Activated gamma-delta T cell treated with anti-CD3 and anti-CD28 coated beads, Interleukin-2, amount 50 U/mL, for 16 hours (primary cell): ENCODE measurements around the gene TMEM80.
A peak's percentile ranks its signal among the peaks of the same experiment; 100 is the strongest.

Source experiments
- DNase-seq: peaks from one replicate; pipeline ENCODE4 v3.0.0-alpha.2; 2020; ENCODE audit warnings: low read depth

TMEM80 gene

DNA sequence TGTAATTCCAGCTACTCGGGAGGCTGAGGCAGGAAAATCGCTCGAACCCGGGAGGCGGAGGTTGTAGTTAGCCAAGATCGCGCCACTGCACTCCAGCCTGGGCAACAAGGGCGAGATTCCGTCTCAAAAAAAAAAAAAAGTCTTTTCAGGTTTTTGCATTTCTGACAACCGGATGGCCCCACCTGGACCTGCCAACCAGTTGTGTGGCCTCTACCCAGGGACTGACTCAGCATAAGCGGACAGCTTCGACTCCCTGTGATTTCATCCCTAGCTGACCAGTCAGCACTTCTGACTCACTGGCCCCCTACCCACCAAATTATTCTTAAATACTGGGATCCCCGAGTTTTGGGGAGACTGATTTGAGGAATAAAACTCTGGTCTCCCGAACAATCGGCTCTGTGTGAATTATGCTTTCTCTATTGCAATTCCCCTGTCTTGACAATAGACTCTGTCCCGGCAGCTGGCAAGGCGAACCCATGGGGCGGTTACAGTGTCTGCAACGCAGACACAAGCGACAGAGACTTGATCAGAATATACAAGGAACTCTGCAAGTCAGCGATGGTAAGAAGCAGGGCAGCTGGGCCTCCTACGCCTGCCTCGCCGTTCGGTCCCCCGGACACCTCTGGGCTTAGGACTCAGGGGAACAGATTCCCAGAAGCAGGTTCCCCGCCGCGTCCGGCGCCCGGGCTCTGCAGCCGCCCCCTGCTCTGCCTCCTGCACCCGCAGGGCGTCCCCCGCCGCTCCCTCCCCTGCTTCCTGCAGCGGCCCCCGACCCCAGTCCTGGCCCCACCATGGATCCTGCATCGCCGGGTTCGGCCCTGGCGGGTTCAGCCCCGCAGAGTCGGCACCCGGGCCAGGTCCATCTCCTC is 50.9 kb downstream of the TMEM80 start:
- no peak for DNase-seq

DNA sequence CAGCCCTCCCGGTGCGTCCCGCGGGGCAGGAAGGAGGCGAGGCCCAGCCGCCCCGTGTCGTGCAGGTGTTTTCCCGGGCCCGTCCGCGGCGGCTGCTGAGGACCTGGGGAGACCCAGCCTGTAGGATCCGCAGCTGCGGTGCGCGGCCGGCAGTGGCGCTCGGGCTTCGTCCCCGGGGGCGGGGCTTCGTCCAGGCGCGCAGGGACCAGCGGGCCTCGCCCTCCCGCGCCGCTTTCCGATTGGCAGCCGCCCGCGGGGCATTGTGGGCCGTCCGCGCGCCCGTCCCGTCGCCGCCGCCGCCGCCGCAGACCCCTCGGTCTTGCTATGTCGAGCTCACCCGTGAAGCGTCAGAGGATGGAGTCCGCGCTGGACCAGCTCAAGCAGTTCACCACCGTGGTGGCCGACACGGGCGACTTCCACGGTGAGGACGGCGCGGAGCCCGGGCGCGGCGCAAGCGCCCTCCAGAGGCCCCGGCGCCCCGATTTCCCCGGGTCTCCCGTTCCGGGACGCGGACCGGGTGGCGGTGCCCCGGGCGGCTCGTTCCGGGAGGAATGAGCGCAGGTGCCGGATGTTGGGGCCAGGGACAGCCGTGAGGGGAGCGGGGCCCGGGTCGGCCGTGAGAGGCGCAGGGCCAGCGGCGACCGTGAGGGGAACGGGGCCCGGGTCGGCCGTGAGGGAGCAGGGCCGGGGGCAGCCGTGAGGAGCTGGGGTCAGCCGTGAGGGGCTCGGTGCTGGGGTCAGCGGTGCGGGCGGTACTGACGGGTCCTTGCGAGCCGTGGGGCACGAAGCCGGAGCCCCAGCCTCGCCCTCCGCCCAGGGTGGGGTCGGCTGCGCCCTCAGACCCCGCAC is 51.8 kb downstream of the TMEM80 start, which contains the start of gene TALDO1:
TSS of gene TALDO1 (plus strand) at position 307 of the 849 bp plus-strand sequence. CDS start at position 325, 18 bp downstream.
- peak; percentile 69 for DNase-seq

DNA sequence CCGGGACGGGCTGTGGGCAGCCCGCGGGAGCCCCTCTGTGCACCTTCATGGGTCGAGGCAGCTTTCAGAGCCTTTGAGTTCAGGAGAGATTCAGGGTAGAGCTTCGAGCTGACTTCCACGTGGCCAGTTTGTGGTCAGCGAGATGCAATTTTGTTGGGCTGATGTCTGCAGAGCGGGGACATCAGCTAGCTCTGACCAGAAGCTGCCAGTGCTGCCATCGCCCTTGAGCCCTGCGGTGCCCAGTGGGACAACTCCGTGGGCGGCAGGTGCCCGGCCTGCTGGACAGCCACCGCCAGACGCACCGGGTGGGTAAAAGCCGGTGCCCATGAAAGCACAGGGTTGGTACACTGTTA is 52.4 kb downstream of the TMEM80 start:
- DNase-seq: no peak

DNA sequence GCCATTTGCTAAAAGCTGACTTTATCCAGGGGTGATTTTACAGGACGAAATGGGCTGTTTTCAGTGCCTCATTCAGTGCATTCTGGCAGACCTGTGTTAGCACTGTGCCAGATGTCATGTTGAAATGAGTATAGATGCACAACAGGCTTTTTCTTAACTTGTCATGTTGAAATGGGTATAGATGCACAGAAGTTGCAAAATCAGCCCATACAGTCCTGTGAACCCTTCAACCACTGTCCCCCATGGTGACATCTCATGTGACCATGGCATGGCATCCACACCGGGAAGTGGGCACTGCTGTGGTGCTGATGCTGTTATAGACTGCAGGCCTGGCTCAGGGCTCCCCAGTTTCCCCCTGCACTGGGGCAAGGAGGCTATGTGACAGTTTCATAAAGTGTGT is 54.1 kb downstream of the TMEM80 start:
- no peak for DNase-seq
